Posterior cingulate gyrus (tissue), 11 donors: ENCODE measurements around the gene KCNJ6.
"Not testable (repeated sequence)": the region's sequence is repeated elsewhere in the genome, so short reads cannot be mapped to it uniquely, and the experiment has no call there.

Experiments
- DNase-seq, 10 donors: peaks; one replicate each; pipeline versions ENCODE4 v3.0.0 to v3.0.0-alpha.2; 2020 to 2021; ENCODE audit warnings: mixed read lengths in 3 of 10
- intact Hi-C: fragments of 100-400 bp; cut with DNase I; formaldehyde crosslinking; loops from one replicate; pipeline ENCODE4 v1.15.1; 2023

The KCNJ6 gene

DNA sequence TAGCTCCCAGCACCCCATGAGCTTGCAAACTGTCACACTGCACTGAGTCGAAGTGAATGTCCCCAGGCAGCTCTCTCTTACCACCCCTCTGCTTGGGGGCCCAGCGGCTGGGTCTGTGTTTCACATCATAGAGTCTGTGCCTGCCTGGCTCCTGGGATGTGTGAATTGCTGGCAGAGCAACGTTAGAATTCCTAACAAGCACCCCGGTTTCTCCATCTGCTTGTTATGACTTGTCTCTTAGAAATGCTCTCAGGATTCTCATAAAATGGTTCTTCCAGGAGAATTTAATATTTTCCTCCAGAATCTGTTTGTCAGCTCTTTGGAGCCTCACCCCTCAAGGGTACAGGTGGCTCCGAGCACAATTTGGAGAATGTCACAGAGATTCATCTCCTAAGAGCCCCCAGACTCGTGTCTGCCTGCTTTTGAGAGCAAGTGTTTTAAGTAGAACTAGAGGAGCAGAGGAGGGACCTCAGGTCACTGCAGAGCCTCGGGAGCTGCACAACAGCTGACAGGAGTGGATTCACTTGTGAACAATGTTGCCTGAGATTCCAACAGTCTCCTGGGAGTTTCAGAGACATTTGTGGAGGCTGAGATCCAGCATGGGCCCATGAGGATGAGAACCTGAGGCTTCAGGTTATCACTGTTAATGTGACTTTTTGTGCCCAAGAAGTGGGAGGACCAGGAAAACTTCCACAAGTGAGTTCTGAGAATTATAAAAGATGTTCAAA, 131.5 kb downstream of the KCNJ6 start:
- intact Hi-C loops, result no loop called here
- peak in 1 of 10 donors; percentile 34 for DNase-seq

DNA sequence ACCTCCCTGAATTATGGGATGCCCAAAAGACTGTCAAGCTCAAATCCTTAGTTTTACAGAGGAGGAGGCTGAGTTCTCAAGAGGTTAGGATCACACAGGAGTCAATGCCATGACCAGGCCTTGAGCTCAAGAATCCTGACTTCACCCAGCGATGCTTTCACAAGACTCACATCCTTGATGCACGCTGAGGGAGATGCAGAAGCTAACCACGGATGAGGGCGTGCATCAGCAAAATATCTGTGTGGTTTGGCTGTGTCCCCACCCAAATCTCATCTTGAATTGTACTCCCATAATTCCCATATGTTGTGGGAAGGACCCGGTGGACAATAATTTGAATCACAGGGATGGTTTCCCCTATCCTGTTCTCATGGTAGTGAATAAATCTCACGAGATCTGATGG, 133.2 kb downstream of the KCNJ6 start:
- intact Hi-C loops, result no loop called here
- no peak for DNase-seq

DNA sequence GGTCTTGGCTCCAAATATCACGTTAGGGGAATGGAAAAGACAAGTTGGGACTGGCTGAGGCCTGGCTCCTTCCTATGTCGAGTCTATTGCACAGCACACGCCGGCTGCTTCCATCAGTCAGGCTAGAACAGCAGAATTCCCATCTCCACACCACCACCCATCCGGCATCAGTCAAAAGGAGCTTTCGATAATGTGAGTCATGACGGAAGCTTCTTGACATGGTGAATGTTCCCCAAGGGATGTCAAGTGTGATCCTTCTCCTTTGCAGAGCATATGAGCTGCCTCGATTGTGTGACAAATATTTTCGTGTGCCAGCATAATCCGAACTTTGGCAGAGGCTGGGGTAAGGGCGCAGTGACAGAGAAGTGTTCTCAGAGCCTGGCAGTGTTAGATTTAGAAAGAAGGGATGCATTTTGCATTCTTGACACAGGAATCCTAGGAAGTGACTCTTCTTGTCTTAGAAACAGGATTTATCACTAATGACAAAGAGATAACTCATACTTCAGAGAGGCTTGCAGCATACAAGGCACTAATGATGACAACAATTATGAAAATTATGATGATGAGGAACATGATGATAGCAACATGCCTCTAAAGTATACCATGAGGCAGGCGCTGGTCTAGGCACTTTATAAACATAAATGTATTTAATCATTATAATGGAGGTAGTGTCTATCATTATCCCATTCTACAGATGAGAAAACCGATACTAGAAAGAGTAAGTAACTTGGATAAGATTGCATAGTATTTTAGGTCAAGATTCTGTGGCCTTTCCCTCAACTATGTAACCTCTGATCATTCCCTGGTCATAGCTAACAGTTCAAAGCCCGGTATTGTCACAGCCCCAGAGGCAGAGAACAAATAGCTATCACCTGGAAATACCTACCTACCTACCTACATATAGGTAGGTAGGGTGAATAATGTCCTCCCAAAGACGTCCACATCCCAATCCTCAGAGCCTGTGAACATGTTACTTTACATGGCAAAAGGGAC, 135.0 kb downstream of the KCNJ6 start:
- intact Hi-C loops, result no loop called here
- DNase-seq, result no peak

DNA sequence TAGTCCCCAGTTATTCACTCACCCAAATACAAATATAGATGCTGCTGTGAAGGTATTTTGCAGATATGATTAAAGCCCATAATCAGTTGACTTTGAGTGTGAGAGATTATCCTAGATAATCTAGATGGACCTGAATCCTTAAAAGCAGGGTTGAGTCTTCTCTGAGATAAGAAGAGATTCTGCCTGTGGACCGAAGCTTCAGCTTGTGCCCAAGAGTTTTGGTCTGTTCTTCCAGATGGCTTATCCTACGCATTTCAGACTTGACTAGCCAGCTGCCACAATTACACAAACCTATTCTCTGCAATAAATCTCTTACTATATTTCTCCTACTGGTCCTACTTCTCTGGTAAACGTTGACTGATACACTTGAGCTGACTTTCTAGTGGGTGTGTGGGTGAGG, 145.1 kb downstream of the KCNJ6 start:
- no peak for DNase-seq
- intact Hi-C loops, result no loop called here

DNA sequence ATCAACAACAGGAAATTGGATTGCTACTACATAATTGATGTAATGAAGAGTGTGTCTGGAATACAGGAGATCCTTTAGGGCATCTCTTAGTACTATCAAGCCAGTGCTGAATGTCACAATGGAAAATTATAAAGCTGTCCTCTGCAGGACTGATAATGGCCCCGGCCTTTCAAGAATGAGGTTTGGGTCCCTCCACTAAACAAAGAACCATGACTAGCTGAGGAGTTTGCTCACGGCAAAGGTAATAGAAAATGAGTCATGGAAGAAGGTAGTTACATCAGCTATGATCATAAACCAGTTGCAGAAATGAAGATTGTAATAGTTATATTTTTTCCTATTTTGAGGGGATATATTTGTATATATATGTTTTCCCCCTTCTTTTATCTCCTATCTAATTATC, 145.8 kb downstream of the KCNJ6 start:
- intact Hi-C loops, result no loop called here
- no peak for DNase-seq

DNA sequence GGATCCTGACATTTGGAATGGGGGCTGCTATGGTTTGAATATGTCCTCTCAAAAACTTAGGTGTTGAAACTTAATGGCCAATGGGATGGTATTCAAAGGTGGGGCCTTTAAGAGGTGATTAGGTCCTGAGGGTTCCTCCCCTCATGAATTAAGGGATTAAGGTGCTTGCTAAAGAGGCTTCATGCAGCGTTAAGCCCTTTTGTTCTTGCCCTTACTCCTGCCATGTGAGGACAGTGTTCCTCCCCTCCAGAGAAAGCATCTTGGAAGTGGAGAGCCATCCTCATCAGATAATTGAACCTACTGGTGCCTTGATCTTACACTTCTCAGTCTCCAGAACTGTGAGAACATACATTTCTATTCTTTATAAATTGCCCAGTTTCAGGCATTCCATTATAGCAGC, 146.6 kb downstream of the KCNJ6 start:
- intact Hi-C loops, result no loop called here
- no peak for DNase-seq

DNA sequence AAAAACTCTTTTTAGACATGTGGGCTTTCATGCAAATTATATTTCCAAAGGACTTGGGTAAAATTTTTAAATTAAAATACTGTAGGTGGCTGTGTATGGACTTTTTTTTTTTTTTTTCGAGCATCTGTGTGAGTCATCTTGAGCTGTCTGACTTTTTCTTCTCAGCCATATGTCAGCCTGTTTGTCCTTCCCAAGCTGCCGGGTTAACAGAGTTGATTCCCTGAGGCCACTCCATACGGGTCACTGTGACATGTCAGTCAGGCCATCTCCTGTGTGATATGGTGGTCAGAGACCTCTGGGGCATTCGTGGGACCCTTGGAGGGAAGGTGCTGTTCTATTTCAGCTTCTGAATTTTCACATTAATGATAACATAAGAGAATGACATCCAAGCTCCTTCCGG, 148.3 kb downstream of the KCNJ6 start:
- intact Hi-C loops, result no loop called here

DNA sequence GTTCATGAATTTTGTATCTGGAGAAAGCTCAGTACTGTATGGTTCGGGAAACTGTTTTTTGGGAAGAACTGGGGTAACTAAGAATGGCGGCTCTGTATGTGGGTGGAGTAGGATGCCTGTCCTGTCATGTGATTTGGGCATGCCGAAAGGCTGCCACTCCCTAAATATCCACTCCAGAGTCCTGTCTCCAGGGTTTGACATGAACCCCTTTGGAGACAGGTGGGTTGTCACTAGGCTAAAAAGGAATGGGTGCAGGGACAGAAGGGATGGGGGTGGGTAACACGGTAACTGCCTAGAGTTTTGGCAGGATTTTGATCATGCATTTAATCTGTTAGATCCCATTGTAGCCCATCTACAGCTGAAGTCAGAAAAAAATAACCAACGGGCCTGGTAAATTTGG, 150.1 kb downstream of the KCNJ6 start:
- peak in 1 of 10 donors; percentile 49 for DNase-seq
- intact Hi-C loops, result no loop called here

More for the DNA sequence above, 148.3 kb downstream of the KCNJ6 start:
- no peak for DNase-seq

DNA sequence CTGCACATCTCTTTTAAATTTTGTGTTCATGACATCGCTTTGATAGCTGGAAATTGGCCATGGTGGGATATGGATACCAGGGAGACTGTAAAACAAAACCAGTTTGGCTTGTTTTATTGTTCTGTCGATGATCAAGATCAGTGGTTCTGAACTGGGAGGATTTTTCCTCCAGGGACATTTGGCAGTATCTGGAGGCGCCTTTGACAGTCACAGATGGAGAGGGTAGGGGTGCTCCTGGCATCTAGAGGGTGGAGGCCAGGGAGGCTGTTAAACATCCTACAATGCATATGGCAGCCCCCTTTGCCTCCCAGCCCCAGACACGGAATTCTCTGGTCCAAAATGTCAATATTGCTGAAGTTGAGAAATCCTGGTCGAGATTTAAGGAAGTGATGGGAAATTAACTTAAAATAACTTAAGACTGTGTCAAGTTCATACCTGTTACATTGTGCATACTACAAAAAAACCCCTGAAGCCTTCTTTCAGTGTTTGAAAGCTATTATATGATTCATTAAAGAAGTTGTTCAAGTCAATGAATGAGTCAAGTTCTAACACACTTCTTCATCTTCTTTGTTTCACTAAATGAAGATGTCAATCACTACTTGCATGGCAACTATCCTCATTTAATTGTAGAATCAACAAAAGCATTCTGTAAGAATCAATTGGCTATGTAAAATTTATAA, 150.9 kb downstream of the KCNJ6 start:
- no peak for DNase-seq
- intact Hi-C loops, result no loop called here

DNA sequence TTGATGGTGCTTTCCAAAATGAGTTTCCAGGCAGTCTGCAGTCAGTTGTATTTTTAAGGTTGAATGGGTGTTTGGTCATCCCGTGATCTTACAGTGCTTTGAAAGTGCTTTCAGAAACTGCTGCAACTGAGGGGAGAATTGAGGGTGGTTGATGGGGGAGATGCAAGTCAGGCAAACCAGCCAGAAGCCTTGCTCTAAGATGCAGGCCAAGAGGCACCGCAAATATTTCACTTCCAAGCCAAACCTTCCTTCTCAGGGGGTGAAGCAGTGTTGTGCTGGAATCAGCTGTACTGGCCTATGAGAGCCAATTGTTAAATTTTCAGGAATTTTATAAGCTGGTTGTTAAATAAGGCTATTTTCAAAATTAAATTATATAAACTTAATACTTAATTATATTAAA, 151.6 kb downstream of the KCNJ6 start:
- DNase-seq, result no peak
- intact Hi-C loops, result no loop called here

DNA sequence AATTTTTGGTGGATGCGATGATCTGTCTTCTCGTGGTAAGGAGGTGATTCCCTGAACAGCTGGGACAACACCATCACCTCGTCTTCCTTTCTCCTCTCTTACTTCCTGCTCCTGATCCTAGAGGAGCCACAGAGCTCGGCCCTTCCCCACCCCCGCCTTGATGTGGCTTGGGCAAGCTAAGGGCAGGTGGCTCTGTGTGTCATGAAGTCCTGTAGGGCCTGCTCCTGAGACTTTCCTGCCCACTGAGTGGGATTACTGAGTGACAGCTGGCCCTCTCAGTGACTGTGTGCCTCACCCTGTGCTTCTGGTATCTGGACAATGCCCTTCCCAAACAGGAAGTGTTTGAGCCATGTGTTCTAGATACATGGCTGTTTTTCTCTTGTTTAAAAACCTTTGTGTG, 153.0 kb downstream of the KCNJ6 start:
- no peak for DNase-seq
- intact Hi-C loops, result no loop called here

DNA sequence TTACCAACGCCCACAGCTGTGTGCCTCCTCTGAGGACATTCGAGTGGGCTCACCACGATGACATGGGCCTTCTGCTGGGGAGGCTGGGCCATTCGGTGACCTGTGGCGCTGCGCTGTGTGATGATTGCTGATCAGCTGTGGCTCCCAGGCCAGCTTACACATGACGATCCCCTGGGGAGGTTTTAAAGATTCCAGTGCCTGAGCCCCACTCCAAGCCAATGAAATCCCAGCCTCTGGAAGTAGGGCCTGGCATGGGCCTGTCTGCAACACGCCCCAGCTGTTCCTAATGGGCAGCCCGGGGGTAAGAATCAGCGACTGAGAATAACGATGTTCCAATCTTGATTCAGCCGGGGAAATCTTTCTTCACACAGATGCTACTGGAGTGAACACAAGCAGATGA, 153.7 kb downstream of the KCNJ6 start:
- intact Hi-C loops, result no loop called here
- no peak for DNase-seq

DNA sequence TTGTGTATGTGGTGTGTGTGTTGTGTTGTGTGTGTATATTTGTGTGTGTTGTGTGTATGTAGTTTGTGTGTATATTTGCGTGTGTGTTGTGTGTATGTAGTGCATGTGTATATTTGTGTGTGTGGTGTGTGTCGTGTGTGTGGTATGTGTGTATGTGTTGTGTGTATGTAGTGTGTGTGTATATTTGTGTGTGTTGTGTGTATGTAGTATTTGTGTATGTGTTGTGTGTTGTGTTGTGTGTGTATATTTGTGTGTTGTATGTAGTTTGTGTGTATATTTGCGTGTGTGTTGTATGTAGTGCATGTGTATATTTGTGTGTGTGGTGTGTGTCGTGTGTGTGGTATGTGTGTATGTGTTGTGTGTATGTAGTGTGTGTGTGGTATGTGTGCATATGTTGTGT, 154.9 kb downstream of the KCNJ6 start:
- intact Hi-C loops, DNase-seq: not testable (repeated sequence)

DNA sequence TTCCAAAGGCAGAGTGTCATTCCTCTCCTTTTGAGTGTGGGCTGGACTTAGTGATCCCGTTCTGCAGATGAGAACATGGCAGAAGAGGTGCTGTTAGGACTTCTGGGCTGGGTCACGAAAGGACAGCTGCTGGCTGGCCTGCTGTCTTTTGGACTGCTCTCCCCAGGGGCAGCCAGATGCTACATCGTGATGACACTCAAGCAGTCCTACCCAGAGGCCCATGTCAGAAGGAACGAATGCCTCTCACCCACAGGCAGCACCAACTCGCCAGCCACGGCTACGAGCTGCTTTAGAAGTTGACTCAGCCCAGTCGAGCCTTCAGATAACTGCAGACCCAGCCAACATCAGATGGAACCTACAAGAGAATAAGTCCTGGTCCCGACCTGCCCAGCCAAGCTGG, 156.5 kb downstream of the KCNJ6 start:
- DNase-seq, result no peak
- intact Hi-C loops, result no loop called here

DNA sequence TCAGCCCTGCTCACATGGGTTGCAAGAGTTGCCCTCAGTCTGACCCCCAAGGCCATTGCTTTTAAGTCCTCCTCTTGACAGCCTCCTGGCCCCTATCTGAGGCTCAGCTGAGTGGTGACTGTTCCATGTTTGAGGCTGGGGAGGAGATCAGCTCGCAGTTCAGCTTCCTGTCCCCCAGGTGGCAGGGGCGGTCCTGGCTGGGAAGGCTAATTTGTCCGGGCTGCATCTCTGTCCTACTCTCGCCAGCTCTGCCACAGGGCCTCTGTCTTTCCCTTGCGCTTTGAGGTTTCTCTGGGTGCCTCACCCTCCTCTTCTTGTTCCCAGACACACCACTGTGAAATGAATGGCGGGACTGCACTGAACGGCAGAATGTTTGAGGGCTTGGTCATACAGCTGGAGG, 157.3 kb downstream of the KCNJ6 start:
- intact Hi-C loops, result no loop called here
- DNase-seq, result peak in 1 of 10 donors; percentile 85

DNA sequence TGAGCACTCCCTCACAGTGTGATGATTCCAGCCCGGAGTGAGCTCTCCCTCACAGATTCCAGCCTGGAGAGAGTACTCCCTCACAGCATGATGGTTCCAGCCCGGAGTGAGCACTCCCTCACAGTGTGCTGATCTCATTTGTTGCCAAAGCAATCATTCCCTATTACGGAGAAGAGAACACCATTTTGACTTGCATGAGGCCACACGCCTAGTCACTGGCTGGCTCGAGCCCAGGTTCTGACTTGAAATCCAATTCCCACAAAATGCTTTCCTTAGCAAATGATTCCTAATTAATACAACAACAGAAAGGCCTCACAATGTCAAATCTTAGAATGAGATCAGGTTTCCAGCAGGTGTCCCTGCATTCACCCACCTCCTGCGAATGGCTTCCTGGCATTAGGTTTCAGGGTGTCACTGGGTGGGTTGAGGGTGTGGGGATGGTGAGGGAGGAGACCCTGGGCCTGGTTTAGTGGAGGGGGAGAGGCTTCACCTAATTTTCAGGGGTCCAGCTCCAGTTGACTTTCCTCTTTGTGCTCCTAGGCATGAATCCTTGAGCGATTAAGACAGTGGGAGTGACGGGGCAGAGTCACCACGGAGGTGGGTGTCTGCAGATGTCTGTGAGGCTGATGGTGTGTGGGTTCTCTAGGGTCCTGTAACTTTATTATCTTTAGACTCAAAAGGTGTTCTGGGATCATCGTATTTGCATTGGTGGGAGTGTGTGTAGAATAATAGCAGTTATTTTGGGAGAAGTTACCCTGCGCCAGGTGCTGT, 158.5 kb downstream of the KCNJ6 start:
- no peak for DNase-seq
- intact Hi-C loops, result no loop called here

DNA sequence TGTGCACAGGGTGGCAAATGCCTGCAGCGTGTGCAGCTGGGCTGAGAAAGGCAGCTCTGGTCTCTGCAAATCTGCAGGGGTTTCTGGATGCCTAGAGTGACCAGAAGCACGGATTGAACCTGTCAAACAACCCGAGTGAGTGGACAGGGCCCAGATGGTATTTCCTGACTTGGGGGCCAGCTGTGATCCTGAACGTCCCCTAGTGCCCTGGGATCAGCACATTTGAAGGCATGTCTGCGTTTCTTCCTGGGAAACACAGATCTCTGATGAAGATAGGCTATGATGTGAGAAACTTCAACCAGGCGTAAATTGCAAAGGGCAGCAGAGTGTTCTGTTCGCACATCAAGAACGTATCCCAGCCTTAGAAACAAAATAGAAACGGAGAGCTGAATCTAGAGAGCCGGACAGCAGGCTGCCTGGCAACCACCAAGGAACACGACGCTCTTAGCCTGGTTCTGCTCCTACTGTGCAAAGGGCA, 163.1 kb downstream of the KCNJ6 start:
- no peak for DNase-seq

DNA sequence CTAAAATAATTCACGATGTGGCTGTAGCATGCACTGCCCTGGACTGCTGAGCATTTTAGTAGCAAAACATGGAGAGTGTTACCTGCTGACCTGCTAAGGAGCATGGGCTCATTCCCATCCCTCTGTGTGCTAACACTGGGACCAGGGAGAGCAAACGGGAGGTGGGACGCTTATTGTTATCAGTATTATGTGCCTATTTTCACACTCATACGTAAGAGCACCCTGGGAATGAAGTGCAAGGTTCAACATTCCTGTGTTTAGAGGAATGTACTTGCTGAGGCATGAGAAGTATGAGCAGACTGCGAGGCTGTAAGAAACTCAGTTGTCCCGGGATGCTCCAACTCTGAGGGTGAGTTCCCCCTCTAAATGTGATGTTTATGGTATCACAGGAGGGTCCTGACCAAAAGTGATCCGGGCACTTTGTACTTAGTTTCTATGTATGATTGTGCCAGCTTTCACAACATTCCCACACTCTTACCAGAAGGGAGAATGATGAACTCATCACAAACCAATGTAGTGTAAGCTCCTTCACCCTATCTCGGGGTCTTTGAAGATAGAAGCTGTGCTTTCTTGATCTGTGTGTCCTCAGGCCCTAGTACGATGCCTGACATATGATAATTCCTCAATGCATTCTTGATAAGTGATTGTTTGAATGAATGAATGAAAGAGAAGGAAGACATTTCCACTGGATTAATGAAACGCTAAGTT, 164.8 kb downstream of the KCNJ6 start:
- DNase-seq, result no peak

More for the DNA sequence above, 163.1 kb downstream of the KCNJ6 start:
- intact Hi-C loops, result no loop called here

DNA sequence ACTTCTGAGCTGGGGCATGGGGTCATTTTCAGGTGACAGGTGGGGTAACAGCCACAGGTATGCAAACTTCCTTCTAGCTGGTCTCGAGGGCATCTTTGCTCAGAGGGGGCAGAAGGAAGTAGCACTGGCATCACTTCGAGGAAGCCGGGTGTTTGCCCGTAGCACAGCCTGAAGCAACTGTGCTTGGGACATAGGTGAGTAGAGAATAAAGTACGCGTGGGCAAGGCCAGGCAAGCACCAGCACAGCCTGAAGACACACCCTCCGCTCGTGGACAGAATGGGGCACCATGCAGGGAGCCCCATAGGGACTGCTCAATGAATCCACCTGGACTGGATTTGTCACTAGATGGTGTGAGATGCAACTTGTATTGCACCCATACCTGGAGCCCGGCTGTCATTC, 167.1 kb downstream of the KCNJ6 start:
- intact Hi-C loops, result no loop called here
- no peak for DNase-seq

More for the DNA sequence above, 164.8 kb downstream of the KCNJ6 start:
- intact Hi-C loops, result no loop called here

DNA sequence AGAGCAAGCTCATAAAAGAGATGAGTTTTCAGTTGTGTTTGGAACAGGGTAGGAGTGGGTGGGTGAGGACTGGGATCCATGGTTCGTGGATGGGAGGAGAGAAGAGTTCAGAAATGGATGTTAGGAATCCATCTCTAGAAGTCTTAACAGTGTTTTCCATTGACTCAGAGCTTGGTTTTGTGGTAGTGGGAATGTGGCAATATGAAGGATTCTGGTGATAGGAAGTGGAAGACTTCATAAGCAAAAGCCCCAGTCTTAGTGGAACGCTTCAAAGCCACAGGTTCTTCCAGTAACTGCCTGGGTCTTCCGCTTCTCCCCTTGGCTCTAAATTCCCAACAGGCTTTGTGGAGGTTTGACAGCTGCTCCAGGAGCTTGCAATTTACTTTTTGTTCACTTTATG, 167.9 kb downstream of the KCNJ6 start:
- no peak for DNase-seq
- intact Hi-C loops, result no loop called here
